ENCODE measurements around the gene PLEKHS1.

The PLEKHS1 gene

GRCh38 chr10:113751181-113751732, at the start of gene PLEKHS1:
PLEKHS1 (plus strand) TSS chr10:113751682; CDS start chr10:113755278, 3,596 bp downstream.
- no peak for ATAC-seq
- TF ChIP-seq ZFP3 (CRISPR knock-in tag; IDR thresholded peaks at IDR 0.05): no peak
- TF ChIP-seq ISL1 (CRISPR knock-in tag; IDR thresholded peaks at IDR 0.05): no peak
- TF ChIP-seq ZFP30 (CRISPR knock-in tag; IDR thresholded peaks at IDR 0.05): no peak
- no peak for TF ChIP-seq OSR1 (CRISPR knock-in tag; IDR thresholded peaks at IDR 0.05)
- TF ChIP-seq ZNF565 (CRISPR knock-in tag; conservative IDR thresholded peaks at IDR 0.05; ENCODE audit: low read depth): no peak
- TF ChIP-seq ZNF70 (CRISPR knock-in tag; IDR thresholded peaks at IDR 0.05): no peak
- no peak for TF ChIP-seq TOX (CRISPR knock-in tag; IDR thresholded peaks at IDR 0.05; ENCODE audit: borderline replicate concordance)
- no peak for TF ChIP-seq ARNTL (CRISPR knock-in tag; IDR thresholded peaks at IDR 0.05; ENCODE audit: borderline replicate concordance, low read depth)
- TF ChIP-seq BACH2 (CRISPR knock-in tag; IDR thresholded peaks at IDR 0.05; ENCODE audit: borderline replicate concordance): no peak
- no peak for TF ChIP-seq CSDC2 (CRISPR knock-in tag; IDR thresholded peaks at IDR 0.05)
- TF ChIP-seq PPARA (CRISPR knock-in tag; IDR thresholded peaks at IDR 0.05; ENCODE audit: borderline replicate concordance): no peak

- ATAC-seq: peak; percentile 64
Observed at GRCh38 chr10:113704637-113705343, 46.7 kb upstream of the PLEKHS1 start.

GRCh38 chr10:113705344-113705652, 46.2 kb upstream of the PLEKHS1 start:
- TF ChIP-seq CREB5 (CRISPR knock-in tag; IDR thresholded peaks at IDR 0.05; ENCODE audit: low read depth): no peak
- TF ChIP-seq PATZ1 (CRISPR knock-in tag; IDR thresholded peaks at IDR 0.05; ENCODE audit: borderline replicate concordance): no peak
- TF ChIP-seq POU6F1 (CRISPR knock-in tag; IDR thresholded peaks at IDR 0.05; ENCODE audit: borderline replicate concordance, low read depth): no peak
- no peak for TF ChIP-seq BACH2 (CRISPR knock-in tag; IDR thresholded peaks at IDR 0.05; ENCODE audit: borderline replicate concordance)
- no peak for TF ChIP-seq ARNTL (CRISPR knock-in tag; IDR thresholded peaks at IDR 0.05; ENCODE audit: borderline replicate concordance, low read depth)
- no peak for TF ChIP-seq ZFP30 (CRISPR knock-in tag; IDR thresholded peaks at IDR 0.05)
- no peak for TF ChIP-seq TCF4 (CRISPR knock-in tag; IDR thresholded peaks at IDR 0.05; ENCODE audit: borderline replicate concordance)
- TF ChIP-seq TSHZ2 (CRISPR knock-in tag; IDR thresholded peaks at IDR 0.05): no peak
- no peak for TF ChIP-seq ISL1 (CRISPR knock-in tag; IDR thresholded peaks at IDR 0.05)
- TF ChIP-seq RARB (CRISPR knock-in tag; IDR thresholded peaks at IDR 0.05): no peak
- no peak for ATAC-seq

More at GRCh38 chr10:113704637-113705343, 46.7 kb upstream of the PLEKHS1 start:
- TF ChIP-seq BACH2 (CRISPR knock-in tag; IDR thresholded peaks at IDR 0.05; ENCODE audit: borderline replicate concordance): no peak
- no peak for TF ChIP-seq POU6F1 (CRISPR knock-in tag; IDR thresholded peaks at IDR 0.05; ENCODE audit: borderline replicate concordance, low read depth)
- no peak for TF ChIP-seq ZNF565 (CRISPR knock-in tag; conservative IDR thresholded peaks at IDR 0.05; ENCODE audit: low read depth)
- no peak for TF ChIP-seq ZFP30 (CRISPR knock-in tag; IDR thresholded peaks at IDR 0.05)
- no peak for TF ChIP-seq TCF4 (CRISPR knock-in tag; IDR thresholded peaks at IDR 0.05; ENCODE audit: borderline replicate concordance)
- no peak for TF ChIP-seq OSR1 (CRISPR knock-in tag; IDR thresholded peaks at IDR 0.05)
- no peak for TF ChIP-seq CSDC2 (CRISPR knock-in tag; IDR thresholded peaks at IDR 0.05)
